AG04450 (cell line): ENCODE results near the gene KANSL1. TPM values are rescaled to one million over a fixed set of nuclear protein-coding genes. Genes with fewer than 3 reads are reported as not detected.
A peak's percentile ranks its signal among the peaks of the same experiment; 100 is the strongest.

ENCODE experiments used
- CTCF ChIA-PET: fragments of 300-600, 350-600 bp; formaldehyde crosslinking; extraction: SDS; loops from one replicate; lab custom pipeline; 2022; ENCODE audit warnings: antibody characterized with exemption, inconsistent platforms; lab: Charles Lee
- POLR2A ChIA-PET: fragments of 350-600 bp; formaldehyde crosslinking; extraction: SDS; loops from one replicate; lab custom pipeline; 2021; ENCODE audit warnings: antibody characterized with exemption, inconsistent platforms; lab: Yijun Ruan, JAX
- DNase-seq: peaks from one replicate; pipeline ENCODE4 v3.0.0-alpha.2; 2011; ENCODE audit warnings: low read depth, low spot score
- H3K27ac ChIP-seq: one replicate; pipeline ENCODE4 v1.5.1; 2012; ENCODE audit warnings: low read depth, low read length, control low read depth
- H3K27me3 ChIP-seq: one replicate; pipeline ENCODE4 v1.6.0; 2012; ENCODE audit warnings: low read length; ENCODE audit not compliant: control insufficient read depth, insufficient read depth
- H3K4me3 ChIP-seq: 2 replicates; pipeline ENCODE4 v1.5.1; 2011; ENCODE audit warnings: mild to moderate bottlenecking, low read depth, low read length, control low read depth
- H3K9me3 ChIP-seq: 2 replicates; pipeline ENCODE4 v1.5.1; 2012; ENCODE audit warnings: low read length; ENCODE audit not compliant: control insufficient read depth, insufficient read depth
- CTCF ChIP-seq: IDR thresholded peaks from 2 replicates; pipeline ENCODE4 v1.5.1; 2011; ENCODE audit warnings: low read depth, low read length, control low read depth, inconsistent platforms
- polyA plus RNA-seq: library from polyadenylated mRNA; depleted of rRNA; stranded (reverse); fragments of >200 nt; gene quantifications from 2 replicates; pipeline ENCODE4 v1.2.3, GENCODE V29; 2011

KANSL1 gene
- polyA plus RNA-seq, 1 experiment, result 15.6 TPM

GRCh38 chr17:46100590-46100989, 92.6 kb downstream of the KANSL1 start:
- POLR2A ChIA-PET, result no interaction called here
- DNase-seq, result no peak
- H3K9me3 ChIP-seq, result no peaks in the 10 kb centered on the region
- H3K4me3 ChIP-seq, result no peak overlapping the region
- H3K27ac ChIP-seq, result peak overlapping the region; percentile 66
- CTCF ChIA-PET, result interaction anchor here (1.2 kb wide), 1 partner anchor 113 kb away, joined by 4 read pairs; no protein-coding TSS in a partner anchor
- no peak for TF ChIP-seq CTCF
- H3K27me3 ChIP-seq, result no peaks in the 10 kb centered on the region

GRCh38 chr17:46099865-46100264, 93.4 kb downstream of the KANSL1 start:
- Histone ChIP-seq H3K27me3 (no peaks in the 10 kb centered on the region), H3K27ac (no peak overlapping the region), H3K4me3 (no peak overlapping the region), H3K9me3 (no peaks in the 10 kb centered on the region)
- no peak for TF ChIP-seq CTCF
- DNase-seq, result no peak
- ChIA-PET CTCF (interaction anchor here (0.7 to 1.7 kb wide), 3 partner anchors 97 to 1088 kb away, joined by 4 to 8 read pairs (median 4); no protein-coding TSS in a partner anchor), POLR2A (no interaction called here)

- no peaks in the 10 kb centered on the region for H3K27me3 ChIP-seq
- DNase-seq, result no peak
- ChIA-PET POLR2A (interaction anchor here (0.6 kb wide), 1 partner anchor 44 kb away, joined by 14 read pairs; no protein-coding TSS in a partner anchor), CTCF (interaction anchor here (1.6 kb wide), 1 partner anchor 95 kb away, joined by 4 read pairs; the partner anchor contains the start of gene KANSL1)
- no peak for TF ChIP-seq CTCF
- no peaks in the 10 kb centered on the region for H3K9me3 ChIP-seq
- H3K4me3 ChIP-seq, result no peak overlapping the region
- no peak overlapping the region for H3K27ac ChIP-seq
These were observed 95.7 kb downstream of the KANSL1 start for GRCh38 chr17:46097497-46097896.

- Histone ChIP-seq H3K4me3 (no peak overlapping the region), H3K27ac (no peak overlapping the region), H3K9me3 (no peaks in the 10 kb centered on the region), H3K27me3 (no peaks in the 10 kb centered on the region)
- ChIA-PET POLR2A (no interaction called here), CTCF (interaction anchor here (0.9 to 1.7 kb wide), 2 partner anchors 48 to 100 kb away, joined by 3 to 4 read pairs; partner anchors contain the start of gene KANSL1)
- DNase-seq, result no peak
- no peak for TF ChIP-seq CTCF
These were observed 100.2 kb downstream of the KANSL1 start for GRCh38 chr17:46092991-46093390.

GRCh38 chr17:46090871-46091270, 102.4 kb downstream of the KANSL1 start:
- no peak overlapping the region for H3K4me3 ChIP-seq
- TF ChIP-seq CTCF, result no peak
- H3K9me3 ChIP-seq, result no peaks in the 10 kb centered on the region
- H3K27me3 ChIP-seq, result no peaks in the 10 kb centered on the region
- ChIA-PET POLR2A (interaction anchor here (0.6 kb wide), 1 partner anchor 177 kb away, joined by 5 read pairs; no protein-coding TSS in a partner anchor), CTCF (interaction anchor here (0.9 to 1.0 kb wide), 3 partner anchors 27 to 102 kb away, joined by 3 to 4 read pairs (median 4); partner anchors contain the start of gene KANSL1)
- H3K27ac ChIP-seq, result no peak overlapping the region
- DNase-seq, result no peak
